Measurements from ENCODE around the gene UBE2V1. TPM values are rescaled to one million over a fixed set of nuclear protein-coding genes. Genes with fewer than 3 reads are reported as not detected.

Gene UBE2V1
- total and polyA plus RNA-seq, 10 of the 15 experiments (the other 5 are each of a cell fraction or from before 2014, with no cell fraction given), result 51.8 to 219 (median 141) TPM

DNA sequence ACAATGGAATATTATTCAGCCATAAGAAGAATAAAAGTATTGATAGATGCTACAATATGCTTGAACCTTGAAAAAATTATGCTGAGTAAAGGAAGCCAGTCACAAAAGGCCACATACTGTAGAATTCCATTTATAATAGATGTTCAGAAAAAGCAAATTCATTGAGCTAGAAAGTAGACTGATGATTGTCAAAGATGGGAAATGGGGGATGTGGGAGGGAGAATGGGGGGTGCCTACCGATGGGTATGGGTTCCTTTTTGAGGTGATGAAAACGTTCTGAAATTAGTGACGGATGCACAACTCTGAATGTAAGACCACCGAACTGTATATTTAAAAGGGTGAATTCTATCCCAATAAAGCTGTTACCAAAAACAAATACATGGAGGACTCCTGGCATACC lies 18.4 kb downstream of the UBE2V1 start:
- no peak for FAIRE-seq
- in situ Hi-C loops (cut with MboI) (no loop called here), intact Hi-C loops (cut with micrococcal nuclease; ENCODE audit: unreplicated experiment) (no loop called here)
- BruUV-seq (replicated peaks), result TSS peak; percentile 8
- no peak for ATAC-seq
- no peak for TF ChIP-seq RELA (IDR thresholded peaks at IDR 0.05; ENCODE audit: borderline replicate concordance, partially characterized antibody)
- TF ChIP-seq MYC (IDR thresholded peaks at IDR 0.05; ENCODE audit: insufficient read depth, insufficient read length, insufficient replicate concordance, low read length, severe bottlenecking), result no peak
- TF ChIP-seq, protein P1, sequence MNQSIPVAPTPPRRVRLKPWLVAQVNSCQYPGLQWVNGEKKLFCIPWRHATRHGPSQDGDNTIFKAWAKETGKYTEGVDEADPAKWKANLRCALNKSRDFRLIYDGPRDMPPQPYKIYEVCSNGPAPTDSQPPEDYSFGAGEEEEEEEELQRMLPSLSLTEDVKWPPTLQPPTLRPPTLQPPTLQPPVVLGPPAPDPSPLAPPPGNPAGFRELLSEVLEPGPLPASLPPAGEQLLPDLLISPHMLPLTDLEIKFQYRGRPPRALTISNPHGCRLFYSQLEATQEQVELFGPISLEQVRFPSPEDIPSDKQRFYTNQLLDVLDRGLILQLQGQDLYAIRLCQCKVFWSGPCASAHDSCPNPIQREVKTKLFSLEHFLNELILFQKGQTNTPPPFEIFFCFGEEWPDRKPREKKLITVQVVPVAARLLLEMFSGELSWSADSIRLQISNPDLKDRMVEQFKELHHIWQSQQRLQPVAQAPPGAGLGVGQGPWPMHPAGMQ (IDR thresholded peaks at IDR 0.05; ENCODE audit: borderline replicate concordance), result no peak
- TF ChIP-seq, protein P2, sequence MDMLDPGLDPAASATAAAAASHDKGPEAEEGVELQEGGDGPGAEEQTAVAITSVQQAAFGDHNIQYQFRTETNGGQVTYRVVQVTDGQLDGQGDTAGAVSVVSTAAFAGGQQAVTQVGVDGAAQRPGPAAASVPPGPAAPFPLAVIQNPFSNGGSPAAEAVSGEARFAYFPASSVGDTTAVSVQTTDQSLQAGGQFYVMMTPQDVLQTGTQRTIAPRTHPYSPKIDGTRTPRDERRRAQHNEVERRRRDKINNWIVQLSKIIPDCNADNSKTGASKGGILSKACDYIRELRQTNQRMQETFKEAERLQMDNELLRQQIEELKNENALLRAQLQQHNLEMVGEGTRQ (IDR thresholded peaks at IDR 0.05; ENCODE audit: borderline replicate concordance, low read depth, low read length), result no peak
- no peak for TF ChIP-seq IKZF1 (conservative IDR thresholded peaks at IDR 0.05)
- H3K9me3 ChIP-seq (replicated peaks; ENCODE audit: control insufficient read depth, insufficient read depth, low read length), result no peaks in the 10 kb centered on the region
- peaks cover 9 to 46% of the 10 kb centered on the region in 2 experiments for H3K36me3 ChIP-seq (ENCODE audit: control insufficient read depth in 2 of 2, insufficient read depth in 2 of 2, low read length in 1 of 2)
- no peak overlapping the region for H3K27ac ChIP-seq (ENCODE audit: control insufficient read depth, insufficient read depth)
- H3K4me1 ChIP-seq (ENCODE audit: control insufficient read depth, insufficient read depth, low read length), result no peaks in the 10 kb centered on the region
- peaks cover 7% of the 10 kb centered on the region for H4K20me1 ChIP-seq (ENCODE audit: control insufficient read depth, insufficient read depth)
- no peaks in the 10 kb centered on the region for H3K27me3 ChIP-seq (replicated peaks in 1 of 2; ENCODE audit: control insufficient read depth in 2 of 2, insufficient read depth in 2 of 2, low read length in 1 of 2)
- ChIA-PET RAD21 (ENCODE audit: unreplicated experiment) (interaction anchor here (1.6 kb wide), 1 partner anchor 23 kb away, joined by 5 read pairs; no protein-coding TSS in a partner anchor), POLR2A (no interaction called here), CTCF (interaction anchor here (0.9 to 1.7 kb wide), 4 partner anchors 9 to 26 kb away, joined by 5 to 12 read pairs (median 6); no protein-coding TSS in a partner anchor), SMC1A (ENCODE audit: uncharacterized antibody, unreplicated experiment) (interaction anchor here (1.0 to 1.3 kb wide), 3 partner anchors 10 to 72 kb away, joined by 3 to 4 read pairs (median 3); no protein-coding TSS in a partner anchor)
- H3K4me3 ChIP-seq, result no peak overlapping the region
- H3K9ac ChIP-seq (ENCODE audit: control insufficient read depth, insufficient read depth, low read length), result no peak overlapping the region
- WGBS (ENCODE audit: insufficient coverage, insufficient replicate concordance, low lambda C conversion rate, missing lambda C conversion rate), result 82% methylated on average over 4 of the region's 4 CpGs
- peaks cover 29% of the 10 kb centered on the region for H3K79me2 ChIP-seq (ENCODE audit: control insufficient read depth, insufficient read depth, low read length)
- no peak overlapping the region for H3K4me2 ChIP-seq (ENCODE audit: control insufficient read depth, insufficient read depth)
- no peak for DNase-seq (ENCODE audit: low read depth, low spot score)
- H2AFZ ChIP-seq (ENCODE audit: control insufficient read depth, low read depth, low read length), result no peak overlapping the region

All from GM12878 (cell line).